ENCODE results near the gene MATK.

DNA sequence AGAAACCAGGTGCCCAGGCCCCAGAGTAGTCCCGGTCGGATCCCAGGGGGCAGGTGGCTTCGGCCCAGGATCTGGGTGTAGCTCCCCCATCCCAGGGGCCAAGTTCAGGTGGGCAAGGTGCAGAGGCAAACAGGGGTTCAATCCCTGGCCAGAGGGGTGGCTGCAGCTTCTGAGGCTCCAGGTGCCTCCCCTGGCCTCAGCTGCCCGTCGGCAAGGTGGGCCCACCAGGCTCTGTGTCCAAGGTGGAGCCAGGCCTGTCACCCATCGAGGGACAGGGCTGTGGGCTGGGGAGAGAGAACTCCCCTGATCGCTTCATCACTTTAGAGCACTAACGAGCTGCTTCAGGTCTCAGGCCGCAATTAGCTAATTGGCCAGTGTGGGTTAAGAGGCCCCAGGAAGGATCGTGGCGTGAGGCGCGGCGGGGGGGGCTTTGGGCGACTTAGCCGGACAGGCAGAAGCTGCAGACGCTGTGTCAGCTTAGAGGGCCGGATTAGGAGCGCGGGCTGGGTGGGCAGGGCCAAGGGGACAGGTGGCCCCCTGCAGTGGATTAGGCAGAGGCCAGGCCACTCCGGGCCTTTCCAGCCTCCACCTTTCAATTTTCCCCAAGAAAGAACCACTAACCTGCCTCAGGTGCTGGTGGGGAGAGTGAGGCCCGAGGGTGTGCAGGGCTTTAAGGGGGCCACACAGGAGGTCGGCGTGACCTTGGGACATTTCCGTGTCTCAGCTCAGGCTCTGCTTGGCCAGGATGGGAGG, 11.4 kb downstream of the MATK start:
- no peak for TF ChIP-seq EZH2 (IDR thresholded peaks at IDR 0.05; ENCODE audit: insufficient read depth, poor library complexity, severe bottlenecking)
- TF ChIP-seq EZH2phosphoT487 (IDR thresholded peaks at IDR 0.05; ENCODE audit: insufficient read depth, low read depth) = no peak

Data from GM23248 (cell line).